ENCODE results near the gene PSMB9. TPM values are rescaled to one million over a fixed set of nuclear protein-coding genes. Genes with fewer than 3 reads are reported as not detected.

Gene PSMB9

Small RNAs within 50 kb of the gene (small RNA-seq; reads per million reads assigned to genes)
- gene HLA-Z (ENCODE audit: low read depth) = not detected
